SKM-1 (cell line): Measurements from ENCODE around the gene GMFB.

Source experiments
- DNase-seq: peaks from one replicate; lab custom pipeline; 2025; ENCODE audit not compliant: unreplicated experiment; lab: John Stamatoyannopoulos, UW

Gene GMFB

GRCh38 chr14:54493293-54493692 lies 4.5 kb upstream of the GMFB start:
- no peak for DNase-seq

- no peak for DNase-seq
Measured at GRCh38 chr14:54490445-54491175, 1.8 kb upstream of the GMFB start.

GRCh38 chr14:54489731-54490444 lies 1.1 kb upstream of the GMFB start:
- no peak for DNase-seq

GRCh38 chr14:54489318-54489683 lies 521 bp upstream of the GMFB start:
- no peak for DNase-seq

- DNase-seq, result no peak
Measured at GRCh38 chr14:54488318-54488645, 498 bp downstream of the GMFB start.

- DNase-seq, result no peak
Measured at GRCh38 chr14:54487771-54488170, 1.0 kb downstream of the GMFB start.

GRCh38 chr14:54486685-54487084 lies 2.1 kb downstream of the GMFB start:
- DNase-seq, result no peak

- DNase-seq, result no peak
Measured at GRCh38 chr14:54483846-54484245, 4.9 kb downstream of the GMFB start.

- DNase-seq, result no peak
Measured at GRCh38 chr14:54483073-54483745, 5.6 kb downstream of the GMFB start.

- no peak for DNase-seq
Measured at GRCh38 chr14:54481695-54482094, 7.1 kb downstream of the GMFB start.

- DNase-seq, result no peak
Measured at GRCh38 chr14:54480830-54481562, 7.8 kb downstream of the GMFB start.

GRCh38 chr14:54478636-54479215 lies 10.1 kb downstream of the GMFB start:
- no peak for DNase-seq

GRCh38 chr14:54475911-54476310 lies 12.9 kb downstream of the GMFB start:
- no peak for DNase-seq

GRCh38 chr14:54475187-54475899 lies 13.4 kb downstream of the GMFB start:
- DNase-seq, result no peak

- DNase-seq, result no peak
Measured at GRCh38 chr14:54474232-54474793, 14.5 kb downstream of the GMFB start.

GRCh38 chr14:54472315-54472714 lies 16.5 kb downstream of the GMFB start:
- no peak for DNase-seq

- DNase-seq, result no peak
Measured at GRCh38 chr14:54471641-54472040, 17.1 kb downstream of the GMFB start.

- no peak for DNase-seq
Measured at GRCh38 chr14:54470701-54471100, 18.1 kb downstream of the GMFB start.

- DNase-seq, result no peak
Measured at GRCh38 chr14:54467280-54467679, 21.5 kb downstream of the GMFB start.

GRCh38 chr14:54465654-54466053 lies 23.1 kb downstream of the GMFB start:
- DNase-seq, result no peak
